Suprapubic skin (tissue), 3 donors: ENCODE results near the gene MICALL2.

Experiments
- POLR2AphosphoS5 ChIP-seq, 3 donors: sonication (generic); formaldehyde crosslinking; IDR thresholded peaks; one replicate each; pipeline ENCODE4 v1.6.1; 2017; ENCODE audit warnings: antibody characterized with exemption in 3 of 3
- TF ChIP-seq, protein P1 (sequence below), 2 donors: fragments of 200-600 bp in 1 of 2; fragments of 450-650 bp in 1 of 2; sonication (generic) in 1 of 2; IDR thresholded peaks; one replicate each; pipeline ENCODE4 v1.5.1; 2016 to 2019; ENCODE audit warnings: antibody characterized with exemption in 2 of 2, mild to moderate bottlenecking in 1 of 2, moderate library complexity in 1 of 2

DNA sequence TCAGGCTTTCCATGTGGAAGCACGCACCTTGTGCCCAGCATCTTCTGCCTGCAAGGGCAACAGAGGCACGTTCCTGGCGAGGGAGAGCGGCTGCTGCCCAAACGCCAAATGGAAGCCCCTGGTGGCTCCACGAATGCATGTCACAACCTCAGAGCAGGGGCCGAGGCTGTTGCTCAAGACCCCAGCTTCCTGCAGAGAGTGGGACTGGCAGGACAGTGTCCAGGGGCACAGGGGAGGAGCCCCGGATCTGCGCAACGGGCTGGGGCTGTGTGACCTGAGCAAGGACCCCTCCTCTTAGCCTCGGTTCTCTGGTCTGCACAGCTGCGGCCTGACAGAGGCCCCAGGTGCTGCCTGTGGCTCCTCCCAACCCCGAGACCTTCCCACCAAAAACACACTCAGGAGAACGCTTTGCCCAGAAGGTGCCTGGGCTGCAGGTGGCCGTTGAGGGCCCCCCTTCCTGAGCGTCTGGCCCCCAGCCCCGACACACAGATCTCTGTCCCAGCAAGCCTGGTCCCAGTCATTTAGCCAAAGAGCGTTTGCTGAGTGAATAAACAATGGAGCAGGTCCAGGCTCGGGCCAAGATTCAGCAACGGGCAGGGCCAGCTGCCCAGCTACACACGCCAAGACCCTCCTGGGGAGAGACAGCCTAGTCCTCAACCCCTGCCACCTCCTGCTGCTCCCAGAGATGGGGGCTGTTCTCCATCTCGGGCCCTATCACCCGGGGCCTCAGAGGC lies 1.2 kb downstream of the MICALL2 start:
- TF ChIP-seq, protein P1, sequence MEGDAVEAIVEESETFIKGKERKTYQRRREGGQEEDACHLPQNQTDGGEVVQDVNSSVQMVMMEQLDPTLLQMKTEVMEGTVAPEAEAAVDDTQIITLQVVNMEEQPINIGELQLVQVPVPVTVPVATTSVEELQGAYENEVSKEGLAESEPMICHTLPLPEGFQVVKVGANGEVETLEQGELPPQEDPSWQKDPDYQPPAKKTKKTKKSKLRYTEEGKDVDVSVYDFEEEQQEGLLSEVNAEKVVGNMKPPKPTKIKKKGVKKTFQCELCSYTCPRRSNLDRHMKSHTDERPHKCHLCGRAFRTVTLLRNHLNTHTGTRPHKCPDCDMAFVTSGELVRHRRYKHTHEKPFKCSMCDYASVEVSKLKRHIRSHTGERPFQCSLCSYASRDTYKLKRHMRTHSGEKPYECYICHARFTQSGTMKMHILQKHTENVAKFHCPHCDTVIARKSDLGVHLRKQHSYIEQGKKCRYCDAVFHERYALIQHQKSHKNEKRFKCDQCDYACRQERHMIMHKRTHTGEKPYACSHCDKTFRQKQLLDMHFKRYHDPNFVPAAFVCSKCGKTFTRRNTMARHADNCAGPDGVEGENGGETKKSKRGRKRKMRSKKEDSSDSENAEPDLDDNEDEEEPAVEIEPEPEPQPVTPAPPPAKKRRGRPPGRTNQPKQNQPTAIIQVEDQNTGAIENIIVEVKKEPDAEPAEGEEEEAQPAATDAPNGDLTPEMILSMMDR (IDR thresholded peaks at IDR 0.05), result no peak
- no peak for TF ChIP-seq POLR2AphosphoS5 (IDR thresholded peaks at IDR 0.05)
